Stimulated activated CD8-positive, alpha-beta memory T cell treated with anti-CD3 and anti-CD28 coated beads, Interleukin-7, amount 100 ng/mL, for 24 hours (primary cell): ENCODE results near the gene ARFGAP3.
A peak's percentile ranks its signal among the peaks of the same experiment; 100 is the strongest.

ENCODE experiments used
- DNase-seq: peaks from one replicate; pipeline ENCODE4 v3.0.0-alpha.2; 2020; ENCODE audit warnings: low read depth

Gene ARFGAP3

GRCh38 chr22:42863349-42863961, 6.4 kb upstream of the ARFGAP3 start:
- no peak for DNase-seq

GRCh38 chr22:42862045-42862734, 5.1 kb upstream of the ARFGAP3 start:
- DNase-seq, result no peak

GRCh38 chr22:42860968-42861367, 3.9 kb upstream of the ARFGAP3 start:
- no peak for DNase-seq

GRCh38 chr22:42857845-42858481, 890 bp upstream of the ARFGAP3 start:
- DNase-seq, result no peak

- DNase-seq, result peak; percentile 11
These were observed 751 bp downstream of the ARFGAP3 start for GRCh38 chr22:42856179-42856864.

DNA sequence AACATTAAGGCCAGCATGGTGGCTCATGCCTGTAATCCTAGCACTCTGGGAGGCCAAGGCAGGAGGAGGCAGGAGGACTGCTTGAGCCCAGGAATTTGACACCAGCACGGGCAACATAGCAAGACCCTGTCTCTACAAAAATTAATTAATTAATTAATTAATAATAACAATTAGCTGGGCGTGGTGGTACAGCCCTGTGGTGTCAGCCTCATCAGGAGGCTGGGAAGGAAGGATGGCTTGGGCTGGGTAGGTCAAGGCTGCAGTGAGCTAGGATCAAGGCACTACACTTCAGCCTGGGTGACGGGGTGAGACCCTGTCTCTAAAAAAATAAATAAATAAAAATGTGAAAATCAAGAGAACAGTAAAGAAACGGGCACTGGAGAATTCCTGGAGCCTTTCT, 1.4 kb downstream of the ARFGAP3 start:
- DNase-seq, result no peak

GRCh38 chr22:42855211-42855610, 1.9 kb downstream of the ARFGAP3 start:
- no peak for DNase-seq

GRCh38 chr22:42848941-42849550, 8.0 kb downstream of the ARFGAP3 start:
- DNase-seq, result no peak

- no peak for DNase-seq
These were observed 10.0 kb downstream of the ARFGAP3 start for GRCh38 chr22:42847110-42847509.

GRCh38 chr22:42844756-42845155, 12.3 kb downstream of the ARFGAP3 start:
- DNase-seq, result no peak

DNA sequence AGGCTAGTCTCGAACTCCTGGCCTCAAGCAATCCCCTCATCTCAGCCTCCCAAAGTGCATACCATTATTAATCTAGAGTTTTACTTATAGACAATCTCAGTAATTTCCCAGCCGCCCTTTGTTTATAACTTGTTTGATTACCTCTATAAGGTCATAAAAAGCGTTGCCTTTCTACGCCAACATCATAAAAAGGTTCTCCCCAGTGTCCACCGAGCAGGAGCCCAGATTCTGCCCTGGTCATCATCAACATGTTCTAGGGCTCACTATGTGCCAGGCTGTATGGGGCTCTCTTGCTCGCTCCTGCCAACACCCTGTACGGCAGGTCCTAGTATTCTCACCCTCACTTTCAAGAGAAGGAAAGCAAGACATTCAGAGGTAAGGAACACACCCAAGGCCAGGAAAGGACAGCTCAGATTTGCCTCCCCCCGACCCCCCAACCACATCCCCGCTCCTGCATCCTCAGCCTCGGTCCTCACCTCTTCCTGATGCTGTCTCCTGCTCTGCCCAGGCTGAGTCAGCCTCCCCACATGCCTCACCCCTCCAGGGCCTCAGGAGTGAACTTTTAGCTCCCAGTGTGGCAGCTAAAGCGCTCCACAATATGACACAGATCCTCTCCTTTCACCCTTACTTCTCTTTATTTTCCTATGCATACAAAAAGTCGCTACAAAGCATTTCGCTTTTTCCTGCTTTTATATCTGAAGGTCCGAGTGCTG, 14.3 kb downstream of the ARFGAP3 start:
- DNase-seq, result no peak

- no peak for DNase-seq
These were observed 15.6 kb downstream of the ARFGAP3 start for GRCh38 chr22:42841444-42841843.

DNA sequence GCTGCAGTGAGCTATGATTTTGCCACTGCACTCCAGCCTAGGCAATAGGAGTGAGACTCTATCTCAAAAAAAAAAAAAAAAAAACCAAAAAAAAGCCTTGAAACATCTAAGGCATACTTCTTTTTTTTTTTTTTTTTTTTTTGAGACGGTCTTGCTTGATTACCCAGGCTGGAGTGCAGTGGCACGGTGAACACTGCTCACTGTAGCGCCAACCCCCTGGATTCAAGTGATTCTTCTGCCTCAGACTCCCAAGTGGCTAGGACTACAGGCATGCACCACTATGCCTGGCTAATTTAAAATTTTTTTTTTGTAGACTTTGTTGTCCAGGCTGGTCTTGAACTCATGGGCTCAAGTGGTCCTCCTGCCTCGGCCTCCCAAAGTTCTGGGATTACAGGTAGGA, 19.5 kb downstream of the ARFGAP3 start:
- DNase-seq, result no peak

GRCh38 chr22:42836026-42836425, 21.0 kb downstream of the ARFGAP3 start:
- no peak for DNase-seq

DNA sequence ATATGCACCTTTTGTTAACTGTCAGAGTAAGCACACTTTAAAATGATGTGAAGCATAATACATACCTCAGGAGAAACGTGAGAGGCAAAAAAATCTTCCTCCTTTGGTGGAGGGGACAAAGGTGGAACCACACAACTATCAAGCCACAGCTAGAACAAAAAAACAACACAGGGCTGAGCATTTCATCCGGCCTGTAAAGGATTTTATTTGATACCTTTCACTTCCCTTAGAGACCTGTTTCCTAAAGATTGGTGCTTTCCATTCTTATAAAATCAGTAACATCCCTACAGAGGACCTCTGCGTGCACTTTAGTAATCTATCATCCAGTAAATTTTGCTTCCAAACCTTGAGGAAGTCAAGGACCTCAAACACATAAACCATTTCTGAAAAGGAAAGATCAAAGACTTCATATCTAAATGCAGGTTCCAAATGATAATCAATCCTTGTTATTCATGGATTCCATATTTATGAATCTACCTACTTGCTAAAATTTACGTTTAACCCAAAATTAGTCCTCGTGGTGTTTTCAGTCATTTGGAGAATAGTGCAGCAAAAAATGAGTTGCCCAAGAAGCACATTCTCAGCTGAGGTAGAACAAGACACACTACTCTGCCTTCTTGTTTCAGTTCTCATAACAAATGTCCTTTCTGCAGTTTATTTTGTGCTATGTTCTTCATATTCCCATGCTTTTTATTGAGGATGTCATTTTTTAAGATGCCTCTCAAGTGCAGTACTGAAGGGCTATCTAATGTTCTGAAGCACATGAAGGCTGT, 22.7 kb downstream of the ARFGAP3 start:
- DNase-seq, result no peak

DNA sequence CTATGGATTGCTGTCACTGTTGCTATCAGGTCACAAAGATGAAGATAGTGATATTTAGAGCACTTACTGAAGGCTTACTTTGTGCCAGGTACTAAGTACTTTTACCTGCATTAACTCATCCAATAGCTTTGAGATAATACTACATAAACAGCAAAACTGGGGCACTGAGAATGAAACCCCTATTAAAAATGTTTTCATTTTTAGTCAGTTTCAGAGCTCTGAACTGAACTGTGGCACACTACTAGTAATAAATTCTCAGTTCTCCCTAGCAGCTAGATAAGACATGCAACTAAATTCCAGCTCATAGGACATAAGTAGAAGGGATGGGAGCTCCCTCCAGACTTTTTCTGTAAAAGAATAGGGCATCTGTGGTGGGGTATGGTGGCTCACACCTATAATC, 24.0 kb downstream of the ARFGAP3 start:
- no peak for DNase-seq

GRCh38 chr22:42831712-42832111, 25.4 kb downstream of the ARFGAP3 start:
- no peak for DNase-seq

DNA sequence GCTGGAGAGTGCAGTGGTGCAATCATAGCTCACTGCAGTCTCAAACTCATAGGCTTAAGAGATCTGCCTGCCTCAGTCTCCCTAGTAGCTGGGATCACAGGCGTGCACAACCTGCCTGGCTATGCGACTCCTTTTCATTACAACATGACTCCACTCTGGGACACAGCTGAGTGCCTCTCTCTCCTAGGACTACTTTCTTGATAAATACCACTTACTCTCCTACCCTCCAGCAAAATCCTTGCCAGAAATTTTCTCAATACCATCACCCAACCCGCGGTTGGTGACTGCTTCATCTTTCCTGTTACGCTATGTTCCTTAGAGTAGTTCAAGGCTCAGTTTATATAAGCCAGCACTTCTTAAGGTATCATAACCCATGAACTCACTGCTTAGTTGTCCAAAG, 26.9 kb downstream of the ARFGAP3 start:
- DNase-seq, result no peak

DNA sequence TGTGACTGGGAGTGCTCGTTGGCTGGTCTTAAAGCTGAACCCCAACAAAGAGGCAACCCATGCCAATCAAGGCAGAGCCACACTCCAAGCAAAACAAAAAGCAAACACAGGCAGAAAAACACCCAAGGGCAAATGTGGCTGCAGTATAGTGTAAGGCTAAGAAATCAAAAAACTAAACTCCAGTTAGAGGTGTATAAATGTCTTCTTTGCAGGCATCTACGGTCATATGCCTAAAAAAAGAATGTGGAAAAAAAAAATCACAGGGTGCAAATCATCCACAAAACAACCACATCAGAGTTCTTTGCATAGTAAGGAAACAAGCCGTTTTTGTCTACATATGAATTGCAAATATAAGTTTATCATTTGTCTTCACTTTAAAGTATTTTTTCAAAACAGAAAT, 27.8 kb downstream of the ARFGAP3 start:
- no peak for DNase-seq

GRCh38 chr22:42825796-42826195, 31.3 kb downstream of the ARFGAP3 start:
- DNase-seq, result no peak

GRCh38 chr22:42821386-42821785, 35.7 kb downstream of the ARFGAP3 start:
- no peak for DNase-seq
